HG03469 (cell line): ENCODE data around the gene NF1.

Experiments
- ATAC-seq: cut with Tn5 transposase; IDR thresholded peaks from one replicate; pipeline ENCODE4 v1.9.1; 2021; ENCODE audit warnings: mild to moderate bottlenecking, moderate library complexity, moderate number of reproducible peaks; ENCODE audit not compliant: unreplicated experiment

NF1 gene

DNA sequence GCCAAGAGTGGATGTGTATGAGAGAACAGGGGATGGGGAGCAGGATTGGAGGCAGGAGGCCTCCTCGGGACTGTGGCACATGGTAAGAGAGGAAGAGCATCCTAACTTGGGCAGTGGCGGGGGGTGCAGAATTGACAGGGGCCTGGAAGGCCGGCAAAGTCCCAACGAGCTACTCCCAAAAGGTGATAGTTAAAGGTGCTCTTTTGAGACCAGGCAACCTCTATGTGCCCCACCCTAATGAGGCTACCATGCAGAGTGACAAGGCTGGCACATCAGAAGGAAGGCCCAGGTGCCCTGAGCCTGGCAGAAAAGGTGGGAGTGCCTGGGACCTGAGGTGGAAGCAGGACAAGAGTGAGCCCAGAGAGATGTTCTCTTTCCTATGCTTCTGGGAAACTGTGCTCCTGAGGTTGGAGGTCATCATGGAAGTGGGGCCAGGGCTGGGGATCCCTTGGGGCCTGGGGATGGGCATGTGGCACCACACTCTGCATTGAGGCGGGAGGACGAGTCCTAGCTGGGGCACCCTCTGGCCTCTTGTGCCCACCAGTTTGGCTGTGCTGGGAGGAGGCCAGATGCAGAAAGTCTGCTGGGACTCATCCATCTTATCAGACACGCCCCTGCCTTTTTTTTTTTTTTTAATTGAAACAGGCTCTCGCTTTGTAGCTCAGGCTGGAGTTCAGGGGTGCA, 302.6 kb downstream of the NF1 start:
- ATAC-seq = no peak

GRCh38 chr17:31398381-31399311, 303.9 kb downstream of the NF1 start:
- ATAC-seq = no peak

DNA sequence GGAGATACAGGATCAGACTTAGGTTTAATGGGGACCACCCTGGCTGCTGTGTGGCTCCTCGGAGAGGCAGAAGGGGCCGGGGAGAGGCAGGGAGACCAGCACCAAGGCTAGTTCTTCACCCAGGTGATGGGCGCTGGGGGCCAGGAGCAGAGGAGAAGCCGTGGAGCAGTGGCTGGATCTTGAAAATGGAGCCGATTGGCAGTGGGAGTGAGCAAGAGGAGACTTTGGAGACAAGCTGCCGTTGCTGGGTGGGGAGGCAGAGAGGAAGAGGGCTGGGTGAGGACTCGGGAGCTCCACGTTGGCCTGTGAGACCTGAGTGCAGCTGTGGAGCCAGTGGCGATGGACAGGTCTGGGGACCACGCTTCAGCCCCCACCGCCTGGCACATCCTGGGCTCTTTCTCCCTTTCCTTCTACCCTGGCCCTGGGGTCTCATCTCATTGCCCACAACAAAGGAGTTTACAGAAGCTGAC, 305.7 kb downstream of the NF1 start:
- no peak for ATAC-seq

GRCh38 chr17:31401456-31402254, 306.9 kb downstream of the NF1 start:
- ATAC-seq = no peak

DNA sequence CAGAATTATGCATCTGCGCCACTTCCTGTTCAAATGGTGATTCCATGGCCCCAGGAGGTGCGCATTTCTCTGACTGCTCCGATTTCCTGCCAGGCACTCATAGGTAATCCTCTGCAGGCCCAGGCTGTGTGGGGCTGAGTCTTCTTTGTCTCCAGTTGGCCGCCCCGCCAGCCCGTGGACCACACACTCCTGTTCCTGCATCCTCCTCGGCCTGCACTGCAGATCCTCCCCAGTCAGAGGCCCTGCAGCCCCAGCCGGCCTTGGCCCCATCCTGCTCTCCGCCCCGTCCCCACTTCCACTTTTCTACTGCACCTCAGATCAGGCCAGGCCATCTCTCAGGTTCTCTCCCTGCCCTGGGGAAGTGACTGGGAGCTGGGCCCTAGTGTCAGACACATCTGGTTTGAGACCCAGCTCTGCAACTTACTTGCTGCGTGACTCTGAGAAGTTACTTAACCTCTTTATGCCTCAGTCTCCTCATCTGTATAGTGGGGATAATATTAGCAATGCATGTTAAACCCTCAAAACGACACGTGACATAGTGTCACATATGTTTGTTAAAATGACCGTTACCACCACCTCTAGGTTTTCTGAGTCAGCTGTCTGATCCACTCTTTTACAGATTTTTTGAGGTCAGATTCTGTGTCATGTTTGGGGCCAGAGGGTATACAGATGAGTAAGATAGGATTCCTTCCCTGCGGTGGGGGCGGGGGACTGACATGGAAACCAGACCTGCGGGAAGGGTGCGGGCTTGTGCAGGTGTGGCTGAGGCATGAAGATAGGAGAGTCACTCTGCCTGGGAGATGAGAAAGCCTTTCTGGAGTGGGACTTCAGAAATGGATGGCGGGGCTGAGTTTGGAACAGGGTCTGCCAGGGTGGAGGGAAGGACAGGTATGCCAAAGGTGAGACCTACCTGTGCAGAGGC, 309.5 kb downstream of the NF1 start:
- no peak for ATAC-seq

- ATAC-seq = no peak
These were observed 311.2 kb downstream of the NF1 start for GRCh38 chr17:31405890-31406371.

GRCh38 chr17:31408586-31408985, 313.8 kb downstream of the NF1 start:
- ATAC-seq = no peak

- ATAC-seq = no peak
These were observed 317.0 kb downstream of the NF1 start for GRCh38 chr17:31411707-31412285.

DNA sequence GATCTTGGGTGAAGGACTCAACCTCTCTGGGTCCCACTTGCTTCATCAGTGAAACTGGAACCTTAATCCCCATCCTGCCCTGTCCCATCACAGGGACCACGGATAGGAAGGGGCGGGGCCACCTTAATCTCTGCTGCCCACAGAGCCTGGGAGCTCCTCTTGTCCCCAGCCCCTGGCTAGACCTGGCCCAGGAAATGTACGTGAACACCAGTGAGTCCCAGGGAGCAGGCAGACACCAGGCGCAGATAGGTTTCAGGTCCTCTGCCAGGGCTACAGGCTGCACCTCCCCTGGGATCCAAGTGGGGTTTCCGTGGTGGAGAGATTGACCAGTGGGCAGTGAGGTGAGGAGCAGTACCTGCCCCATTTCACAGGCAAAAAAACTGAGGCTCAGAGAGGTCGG, 317.7 kb downstream of the NF1 start:
- no peak for ATAC-seq

- ATAC-seq = no peak
These were observed 318.5 kb downstream of the NF1 start for GRCh38 chr17:31413081-31413799.

DNA sequence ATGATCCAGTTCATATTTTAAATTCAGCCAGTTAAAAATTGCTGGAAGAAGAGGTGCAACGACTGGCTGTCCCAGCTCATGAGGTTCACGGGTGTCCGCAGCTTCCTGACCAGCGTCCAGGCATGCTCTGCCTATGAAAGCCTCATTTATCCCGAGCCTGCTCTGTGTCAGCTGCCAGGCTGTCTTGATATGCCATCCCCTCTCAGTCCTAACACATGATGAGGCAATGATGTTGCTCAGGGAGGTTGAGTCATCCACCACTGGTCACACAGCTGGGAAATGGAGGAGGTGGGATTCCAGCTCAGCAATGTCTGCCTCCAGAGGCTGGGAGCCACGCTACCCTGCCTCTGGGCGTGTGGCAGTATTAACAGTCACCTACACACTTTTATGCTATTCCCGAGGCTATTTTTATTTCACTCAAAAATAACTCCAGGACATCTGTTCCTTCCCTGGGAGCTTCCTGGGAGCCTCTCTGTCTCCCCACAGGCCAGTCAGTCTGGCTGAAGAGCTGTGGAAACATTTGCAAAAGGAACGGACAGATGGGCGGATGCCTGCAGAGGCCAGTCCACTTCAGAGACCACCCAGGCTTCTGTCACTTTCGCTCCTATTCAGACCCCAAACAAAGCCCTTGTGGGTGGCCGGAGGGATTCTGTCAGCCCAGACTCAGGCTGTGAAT, 319.2 kb downstream of the NF1 start:
- no peak for ATAC-seq

DNA sequence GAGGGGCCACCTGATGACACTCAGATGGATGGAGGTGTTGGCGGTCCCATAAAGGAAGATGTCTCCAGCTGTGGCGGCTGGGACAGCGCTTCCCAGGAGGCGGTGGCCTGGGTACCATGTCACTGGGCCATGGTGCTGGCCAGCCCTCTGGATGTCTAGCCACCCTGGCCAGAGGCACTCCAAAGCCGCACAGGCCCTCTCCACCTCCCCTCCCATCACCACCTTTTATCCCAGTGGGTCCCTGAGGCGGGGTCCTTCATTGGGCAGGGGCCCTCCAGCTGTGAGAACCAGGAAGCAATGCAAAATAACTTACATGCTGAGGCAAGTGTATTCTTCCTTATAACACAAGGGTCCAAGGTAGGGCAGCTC, 319.8 kb downstream of the NF1 start:
- ATAC-seq = no peak

- no peak for ATAC-seq
These were observed 320.3 kb downstream of the NF1 start for GRCh38 chr17:31415004-31415454.

- no peak for ATAC-seq
These were observed 321.1 kb downstream of the NF1 start for GRCh38 chr17:31415640-31416502.

GRCh38 chr17:31416503-31416923, 321.7 kb downstream of the NF1 start:
- no peak for ATAC-seq

- no peak for ATAC-seq
These were observed 322.4 kb downstream of the NF1 start for GRCh38 chr17:31417051-31417792.
